CD4-positive, alpha-beta T cell treated with Interleukin-4 for 4 hours (primary cell): Measurements from ENCODE around the gene ASXL2.
A peak's percentile ranks its signal among the peaks of the same experiment; 100 is the strongest.
"Not testable (repeated sequence)": the region's sequence is repeated elsewhere in the genome, so short reads cannot be mapped to it uniquely, and the experiment has no call there.

Experiments
- DNase-seq: peaks from one replicate; pipeline ENCODE4 v3.0.0-alpha.2; 2020

Gene ASXL2

GRCh38 chr2:25878361-25879132 lies at the start of gene ASXL2:
Gene ASXL2, minus strand, starts transcription at chr2:25878487. Its CDS starts 265 bp downstream, at chr2:25878222.
- peak; percentile 98 for DNase-seq

- no peak for DNase-seq
Observed at GRCh38 chr2:25926984-25927756, 48.9 kb upstream of the ASXL2 start.

- no peak for DNase-seq
Observed at GRCh38 chr2:25922501-25922900, 44.2 kb upstream of the ASXL2 start.

GRCh38 chr2:25920786-25921415 lies 42.6 kb upstream of the ASXL2 start:
- no peak for DNase-seq

- no peak for DNase-seq
Observed at GRCh38 chr2:25920336-25920735, 42.0 kb upstream of the ASXL2 start.

- DNase-seq: no peak
Observed at GRCh38 chr2:25917832-25918231, 39.5 kb upstream of the ASXL2 start.

GRCh38 chr2:25917411-25917810 lies 39.1 kb upstream of the ASXL2 start:
- DNase-seq: not testable (repeated sequence)

- peak; percentile 26 for DNase-seq
Observed at GRCh38 chr2:25915944-25916772, 37.9 kb upstream of the ASXL2 start.

- DNase-seq: not testable (repeated sequence)
Observed at GRCh38 chr2:25915411-25915810, 37.1 kb upstream of the ASXL2 start.

- DNase-seq: not testable (repeated sequence)
Observed at GRCh38 chr2:25913696-25913973, 35.3 kb upstream of the ASXL2 start.

- DNase-seq: no peak
Observed at GRCh38 chr2:25912851-25913695, 34.8 kb upstream of the ASXL2 start.

GRCh38 chr2:25909574-25909973 lies 31.3 kb upstream of the ASXL2 start:
- DNase-seq: not testable (repeated sequence)

GRCh38 chr2:25905126-25905525 lies 26.8 kb upstream of the ASXL2 start:
- DNase-seq: no peak

- no peak for DNase-seq
Observed at GRCh38 chr2:25903216-25903776, 25.0 kb upstream of the ASXL2 start.

- no peak for DNase-seq
Observed at GRCh38 chr2:25899404-25899970, 21.2 kb upstream of the ASXL2 start.

- DNase-seq: no peak
Observed at GRCh38 chr2:25897506-25897905, 19.2 kb upstream of the ASXL2 start.

- not testable (repeated sequence) for DNase-seq
Observed at GRCh38 chr2:25896308-25896707, 18.0 kb upstream of the ASXL2 start.

GRCh38 chr2:25895610-25896009 lies 17.3 kb upstream of the ASXL2 start:
- no peak for DNase-seq

- no peak for DNase-seq
Observed at GRCh38 chr2:25895018-25895417, 16.7 kb upstream of the ASXL2 start.

- DNase-seq: no peak
Observed at GRCh38 chr2:25894135-25894830, 16.0 kb upstream of the ASXL2 start.

- DNase-seq: no peak
Observed at GRCh38 chr2:25891672-25892071, 13.4 kb upstream of the ASXL2 start.
